ENCODE results near the gene LIMK1.

LIMK1 gene

GRCh38 chr7:74056096-74056915 lies 27.3 kb upstream of the LIMK1 start:
- DNase-seq, result no peak

GRCh38 chr7:74057216-74057925 lies 26.2 kb upstream of the LIMK1 start:
- DNase-seq, result no peak

GRCh38 chr7:74057987-74058386 lies 25.6 kb upstream of the LIMK1 start:
- DNase-seq, result no peak

- DNase-seq, result no peak
Observed at GRCh38 chr7:74058486-74058885, 25.1 kb upstream of the LIMK1 start.

- no peak for DNase-seq
Observed at GRCh38 chr7:74059037-74059436, 24.6 kb upstream of the LIMK1 start.

GRCh38 chr7:74059681-74060588 lies 23.7 kb upstream of the LIMK1 start:
- DNase-seq, result no peak

- DNase-seq, result peak; percentile 67
Observed at GRCh38 chr7:74061840-74062539, 21.6 kb upstream of the LIMK1 start.

GRCh38 chr7:74063223-74063641 lies 20.4 kb upstream of the LIMK1 start:
- DNase-seq, result no peak

GRCh38 chr7:74063646-74064045 lies 20.0 kb upstream of the LIMK1 start:
- no peak for DNase-seq

- no peak for DNase-seq
Observed at GRCh38 chr7:74064696-74065095, 18.9 kb upstream of the LIMK1 start.

GRCh38 chr7:74066626-74067025 lies 17.0 kb upstream of the LIMK1 start:
- DNase-seq, result no peak

GRCh38 chr7:74068378-74069085 lies 15.1 kb upstream of the LIMK1 start:
- no peak for DNase-seq

- DNase-seq, result no peak
Observed at GRCh38 chr7:74069086-74069541, 14.5 kb upstream of the LIMK1 start.

- no peak for DNase-seq
Observed at GRCh38 chr7:74069790-74070618, 13.6 kb upstream of the LIMK1 start.

- DNase-seq, result no peak
Observed at GRCh38 chr7:74070619-74070921, 13.0 kb upstream of the LIMK1 start.

GRCh38 chr7:74071121-74071520 lies 12.5 kb upstream of the LIMK1 start:
- no peak for DNase-seq

GRCh38 chr7:74074770-74075169 lies 8.8 kb upstream of the LIMK1 start:
- DNase-seq, result no peak

- no peak for DNase-seq
Observed at GRCh38 chr7:74078461-74078860, 5.1 kb upstream of the LIMK1 start.

GRCh38 chr7:74082770-74083116 lies 861 bp upstream of the LIMK1 start:
- DNase-seq, result no peak

- DNase-seq, result peak; percentile 74
Observed at GRCh38 chr7:74083928-74084721, 521 bp downstream of the LIMK1 start.
